ENCODE results near the gene NKD2.

GRCh38 chr5:1042626-1043025 is 34.0 kb downstream of the NKD2 start:
- TF ChIP-seq CTCF (IDR thresholded peaks at IDR 0.05; ENCODE audit: low read length), result no peak
- TF ChIP-seq EZH2 (IDR thresholded peaks at IDR 0.05; ENCODE audit: borderline replicate concordance, low read length), result no peak

Measured in OCI-LY1 (cell line).